ENCODE data around the gene GPC4. TPM values are rescaled to one million over a fixed set of nuclear protein-coding genes. Genes with fewer than 3 reads are reported as not detected.

Gene GPC4
- total and polyA plus RNA-seq, 10 of the 15 experiments (the other 5 are each of a cell fraction or from before 2014, with no cell fraction given): 0.04 to 5.8 (median 0.13) TPM

DNA sequence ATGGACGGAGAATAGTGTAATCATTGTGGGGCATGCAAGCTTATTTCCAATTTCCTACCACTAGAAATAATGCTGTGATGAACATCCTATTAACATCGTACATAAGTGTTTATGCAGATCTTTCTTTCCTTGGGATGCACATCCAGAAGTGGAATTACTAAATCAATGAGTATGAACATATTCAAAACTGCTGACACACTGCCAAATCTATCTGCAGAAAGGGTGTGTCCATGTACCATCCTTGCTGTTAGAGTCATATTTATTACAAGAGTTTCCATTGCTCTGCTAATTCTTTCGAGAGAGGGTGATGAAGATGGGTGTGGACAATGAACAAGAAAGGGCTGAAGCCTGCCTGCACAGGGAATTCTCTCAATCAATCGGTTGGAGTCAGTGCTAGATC lies 82.6 kb downstream of the GPC4 start:
- ChIA-PET POLR2A (no interaction called here), CTCF (interaction anchor here (1.4 to 4.8 kb wide), 3 partner anchors 14 to 337 kb away, joined by 4 to 38 read pairs (median 30); no protein-coding TSS in a partner anchor), RAD21 (ENCODE audit: unreplicated experiment) (interaction anchor here (2.8 kb wide), 1 partner anchor 11 kb away, joined by 8 read pairs; no protein-coding TSS in a partner anchor), SMC1A (ENCODE audit: uncharacterized antibody, unreplicated experiment) (interaction anchor here (1.1 to 4.8 kb wide), 5 partner anchors 13 to 337 kb away, joined by 3 to 33 read pairs (median 15); no protein-coding TSS in a partner anchor)
- intact Hi-C loops (cut with micrococcal nuclease; ENCODE audit: unreplicated experiment): no loop called here
- in situ Hi-C loops (cut with MboI): no loop called here
- no TSS peak for BruUV-seq (replicated peaks)
- Histone ChIP-seq H3K9ac (ENCODE audit: control insufficient read depth, insufficient read depth, low read length) (no peak overlapping the region), H4K20me1 (ENCODE audit: control insufficient read depth, insufficient read depth) (no peaks in the 10 kb centered on the region), H3K9me3 (replicated peaks; ENCODE audit: control insufficient read depth, insufficient read depth, low read length) (no peaks in the 10 kb centered on the region), H3K36me3 (ENCODE audit: control insufficient read depth in 2 of 2, insufficient read depth in 2 of 2, low read length in 1 of 2) (no peaks in the 10 kb centered on the region), H3K27me3 (replicated peaks in 1 of 2; ENCODE audit: control insufficient read depth in 2 of 2, insufficient read depth in 2 of 2, low read length in 1 of 2) (no peaks in the 10 kb centered on the region), H3K4me2 (ENCODE audit: control insufficient read depth, insufficient read depth) (no peak overlapping the region), H3K4me3 (no peak overlapping the region), H2AFZ (ENCODE audit: control insufficient read depth, low read depth, low read length) (no peak overlapping the region), H3K4me1 (ENCODE audit: control insufficient read depth, insufficient read depth, low read length) (no peaks in the 10 kb centered on the region), H3K27ac (ENCODE audit: control insufficient read depth, insufficient read depth) (no peak overlapping the region), H3K79me2 (ENCODE audit: control insufficient read depth, insufficient read depth, low read length) (no peaks in the 10 kb centered on the region)
- no peak for ATAC-seq
- TF ChIP-seq TCF7 (IDR thresholded peaks at IDR 0.05; ENCODE audit: borderline replicate concordance): no peak
- no peak for TF ChIP-seq BACH1 (IDR thresholded peaks at IDR 0.05; ENCODE audit: borderline replicate concordance)
- no peak for TF ChIP-seq NFYB (IDR thresholded peaks at IDR 0.05; ENCODE audit: insufficient read depth, low read depth, low read length)
- TF ChIP-seq CHD1 (IDR thresholded peaks at IDR 0.05; ENCODE audit: low read depth, low read length): no peak
- no peak for TF ChIP-seq RAD21 (IDR thresholded peaks at IDR 0.05; ENCODE audit: insufficient read depth, low read depth, low read length)
- TF ChIP-seq ZZZ3 (IDR thresholded peaks at IDR 0.05; ENCODE audit: control insufficient read depth, insufficient read length, low read depth): no peak
- TF ChIP-seq TCF12 (IDR thresholded peaks at IDR 0.05; ENCODE audit: low read depth, low read length): no peak
- TF ChIP-seq FOS (IDR thresholded peaks at IDR 0.05; ENCODE audit: borderline replicate concordance, extremely low read depth, insufficient read length): no peak
- no peak for TF ChIP-seq BCLAF1 (IDR thresholded peaks at IDR 0.05)
- TF ChIP-seq SRF (IDR thresholded peaks at IDR 0.05; ENCODE audit: low read depth in 2 of 2, low read length in 2 of 2): no peak
- no peak for TF ChIP-seq SKIL (IDR thresholded peaks at IDR 0.05; ENCODE audit: low read depth, poor library complexity, severe bottlenecking)
- no peak for TF ChIP-seq IKZF1 (conservative IDR thresholded peaks at IDR 0.05)
- TF ChIP-seq, protein P1, sequence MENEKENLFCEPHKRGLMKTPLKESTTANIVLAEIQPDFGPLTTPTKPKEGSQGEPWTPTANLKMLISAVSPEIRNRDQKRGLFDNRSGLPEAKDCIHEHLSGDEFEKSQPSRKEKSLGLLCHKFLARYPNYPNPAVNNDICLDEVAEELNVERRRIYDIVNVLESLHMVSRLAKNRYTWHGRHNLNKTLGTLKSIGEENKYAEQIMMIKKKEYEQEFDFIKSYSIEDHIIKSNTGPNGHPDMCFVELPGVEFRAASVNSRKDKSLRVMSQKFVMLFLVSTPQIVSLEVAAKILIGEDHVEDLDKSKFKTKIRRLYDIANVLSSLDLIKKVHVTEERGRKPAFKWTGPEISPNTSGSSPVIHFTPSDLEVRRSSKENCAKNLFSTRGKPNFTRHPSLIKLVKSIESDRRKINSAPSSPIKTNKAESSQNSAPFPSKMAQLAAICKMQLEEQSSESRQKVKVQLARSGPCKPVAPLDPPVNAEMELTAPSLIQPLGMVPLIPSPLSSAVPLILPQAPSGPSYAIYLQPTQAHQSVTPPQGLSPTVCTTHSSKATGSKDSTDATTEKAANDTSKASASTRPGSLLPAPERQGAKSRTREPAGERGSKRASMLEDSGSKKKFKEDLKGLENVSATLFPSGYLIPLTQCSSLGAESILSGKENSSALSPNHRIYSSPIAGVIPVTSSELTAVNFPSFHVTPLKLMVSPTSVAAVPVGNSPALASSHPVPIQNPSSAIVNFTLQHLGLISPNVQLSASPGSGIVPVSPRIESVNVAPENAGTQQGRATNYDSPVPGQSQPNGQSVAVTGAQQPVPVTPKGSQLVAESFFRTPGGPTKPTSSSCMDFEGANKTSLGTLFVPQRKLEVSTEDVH (IDR thresholded peaks at IDR 0.05; ENCODE audit: low read depth, partially characterized antibody): no peak
- TF ChIP-seq HDAC6 (IDR thresholded peaks at IDR 0.05; ENCODE audit: unreplicated experiment): no peak
- no peak for TF ChIP-seq ETV6 (conservative IDR thresholded peaks at IDR 0.05 in 1 of 2, IDR thresholded peaks at IDR 0.05 in 1 of 2; ENCODE audit: borderline replicate concordance in 1 of 2, low read depth in 1 of 2)
- no peak for FAIRE-seq
- 26% methylated on average over 4 of the region's 4 CpGs for WGBS (ENCODE audit: insufficient coverage, insufficient replicate concordance, low lambda C conversion rate, missing lambda C conversion rate)
- no peak for DNase-seq (ENCODE audit: low read depth, low spot score)
